HepG2 (cell line): ENCODE results near the gene NUDT9. TPM values are rescaled to one million over a fixed set of nuclear protein-coding genes. Genes with fewer than 3 reads are reported as not detected.

ENCODE experiments used
- ATAC-seq: fragments of 200-7000 bp; cut with Tn5 transposase; 3 replicates; pipeline ENCODE4 v1.9.1; 2020; ENCODE audit warnings: mild to moderate bottlenecking, moderate library complexity
- BruUV-seq: library from RNA; stranded (reverse); fragments of 400-500 nt; replicated peaks from 2 replicates; lab custom pipeline; 2021; lab: Mats Ljungman, UMichigan
- CTCF ChIA-PET: fragments of 300-600 bp; formaldehyde crosslinking; extraction: SDS; loops from one replicate; lab custom pipeline; 2021; ENCODE audit warnings: low total read pairs, inconsistent platforms, low intra/inter-chr PET ratio; lab: Yijun Ruan, JAX
- POLR2A ChIA-PET: fragments of 350-600 bp; sonication (Branson Sonifier 250); formaldehyde crosslinking; loops from one replicate; lab custom pipeline; 2020; ENCODE audit warnings: antibody characterized with exemption, inconsistent platforms; lab: Yijun Ruan, JAX
- DNase-seq: peaks from one replicate; pipeline ENCODE4 v3.0.0-alpha.2; 2015; ENCODE audit warnings: low spot score
- FAIRE-seq: peaks from 3 replicates; lab custom pipeline; 2011; peaks lifted over from hg19 to GRCh38; lab: Jason Lieb, UNC
- H2AFZ ChIP-seq: one replicate; pipeline ENCODE4 v1.6.1; 2011; ENCODE audit warnings: low read length, inconsistent platforms
- H3K27ac ChIP-seq: fragments of 300-600 bp; 3 replicates; pipeline ENCODE4 v1.8.0; 2011; ENCODE audit warnings: mixed run types, mild to moderate bottlenecking, mixed read lengths, low read length, inconsistent platforms; ENCODE audit not compliant: insufficient read depth; ENCODE audit errors: extremely low read length
- H3K27me3 ChIP-seq, 2 experiments: fragments of 200-600 bp in 1 of 2; 2 replicates in 1 of 2; 3 replicates in 1 of 2; pipeline versions ENCODE4 v1.6.0 to v1.8.0; 2011; ENCODE audit warnings: low read length in 2 of 2, mild to moderate bottlenecking in 2 of 2, moderate library complexity in 2 of 2, inconsistent platforms in 1 of 2; ENCODE audit not compliant: insufficient read depth in 2 of 2, control insufficient read depth in 1 of 2
- H3K36me3 ChIP-seq, 2 experiments: fragments of 200-600 bp in 1 of 2; replicated peaks in 1 of 2; 2 replicates in 1 of 2; 3 replicates in 1 of 2; pipeline versions ENCODE4 v1.5.1 to v1.8.0; 2011; ENCODE audit warnings: low read length in 2 of 2, inconsistent platforms in 1 of 2; ENCODE audit not compliant: insufficient read depth in 2 of 2, control insufficient read depth in 1 of 2
- H3K4me1 ChIP-seq: 2 replicates; pipeline ENCODE4 v1.5.1; 2012; ENCODE audit warnings: low read length, inconsistent platforms; ENCODE audit not compliant: insufficient read depth
- H3K4me2 ChIP-seq: 2 replicates; pipeline ENCODE4 v1.6.0; 2011; ENCODE audit warnings: low read depth, low read length, inconsistent platforms
- H3K4me3 ChIP-seq, 3 experiments: fragments of 200-600 bp in 1 of 3; sonication (generic), shearing (Covaris generic) in 1 of 3; replicated peaks in 1 of 3; 2 replicates each; pipeline ENCODE4 v1.5.1; 2011 to 2016; ENCODE audit warnings: low read length in 3 of 3, inconsistent platforms in 2 of 3, low read depth in 2 of 3, mild to moderate bottlenecking in 2 of 3, control low read depth in 1 of 3, mixed read lengths in 1 of 3; ENCODE audit not compliant: insufficient read depth in 1 of 3
- H3K79me2 ChIP-seq: one replicate; pipeline ENCODE4 v1.6.1; 2011; ENCODE audit warnings: low read length, inconsistent platforms; ENCODE audit not compliant: insufficient read depth
- H3K9ac ChIP-seq: 2 replicates; pipeline ENCODE4 v1.6.0; 2011; ENCODE audit warnings: mild to moderate bottlenecking, low read depth, low read length, inconsistent platforms; ENCODE audit not compliant: insufficient read depth
- H3K9me3 ChIP-seq: 2 replicates; pipeline ENCODE4 v1.5.1; 2012; ENCODE audit warnings: mild to moderate bottlenecking, low read length
- H4K20me1 ChIP-seq: 2 replicates; pipeline ENCODE4 v1.6.0; 2011; ENCODE audit warnings: inconsistent platforms, mild to moderate bottlenecking, low read length, moderate library complexity; ENCODE audit not compliant: insufficient read depth
- ERF ChIP-seq: IDR thresholded peaks from 2 replicates; pipeline ENCODE4 v1.6.1; 2018; ENCODE audit warnings: missing biosample characterization, missing genetic modification reagents
- FOXK1 ChIP-seq: sonication (generic); formaldehyde crosslinking; IDR thresholded peaks from 2 replicates; pipeline ENCODE4 v1.4.0; 2020; ENCODE audit warnings: low read depth, missing genetic modification reagents, borderline replicate concordance
- GATAD2A ChIP-seq: IDR thresholded peaks from 2 replicates; pipeline ENCODE4 v1.6.1; 2016
- GFI1 ChIP-seq: sonication (generic); formaldehyde crosslinking; IDR thresholded peaks from 2 replicates; pipeline ENCODE4 v1.5.0; 2020; ENCODE audit warnings: missing genetic modification reagents, mild to moderate bottlenecking, borderline replicate concordance
- HMG20B ChIP-seq: conservative IDR thresholded peaks from 2 replicates; pipeline ENCODE4 v1.6.1; 2016; ENCODE audit warnings: missing genetic modification reagents, missing compliant biosample characterization
- HNRNPL ChIP-seq: fragments of 200-400 bp; formaldehyde crosslinking; IDR thresholded peaks from 2 replicates; pipeline ENCODE4 v1.6.1; 2017; ENCODE audit warnings: mild to moderate bottlenecking, low read depth, low read length
- KAT8 ChIP-seq: IDR thresholded peaks from 2 replicates; pipeline ENCODE4 v1.6.1; 2016; ENCODE audit warnings: missing genetic modification reagents, missing compliant biosample characterization
- MED1 ChIP-seq: sonication (generic); formaldehyde crosslinking; IDR thresholded peaks from 2 replicates; pipeline ENCODE4 v1.4.0; 2020; ENCODE audit warnings: missing genetic modification reagents
- NR2F2 ChIP-seq: IDR thresholded peaks from 2 replicates; pipeline ENCODE4 v1.6.1; 2012; ENCODE audit warnings: low read depth, inconsistent platforms, borderline replicate concordance
- NR2F6 ChIP-seq, 2 experiments: IDR thresholded peaks; 2 replicates each; pipeline ENCODE4 v1.6.1; 2016; ENCODE audit warnings: antibody characterized with exemption in 1 of 2, mild to moderate bottlenecking in 1 of 2
- ZIK1 ChIP-seq: sonication (generic); formaldehyde crosslinking; IDR thresholded peaks from 2 replicates; pipeline ENCODE4 v1.5.0; 2020; ENCODE audit warnings: mild to moderate bottlenecking, low read depth, missing genetic modification reagents, borderline replicate concordance
- ZNF124 ChIP-seq: sonication (generic); formaldehyde crosslinking; IDR thresholded peaks from 2 replicates; pipeline ENCODE4 v1.4.0; 2020; ENCODE audit warnings: missing genetic modification reagents
- ZNF264 ChIP-seq: sonication (generic); formaldehyde crosslinking; IDR thresholded peaks from 2 replicates; pipeline ENCODE4 v1.4.0; 2020; ENCODE audit warnings: missing genetic modification reagents
- ZNF547 ChIP-seq: sonication (generic); formaldehyde crosslinking; IDR thresholded peaks from 2 replicates; pipeline ENCODE4 v1.5.1; 2020; ENCODE audit warnings: mild to moderate bottlenecking, missing genetic modification reagents
- WGBS: methylation state at CpG from one replicate; pipeline ENCODE4 v1.1.6; 2017; ENCODE audit warnings: low lambda C conversion rate; 5-methylcytosine and 5-hydroxymethylcytosine counted together
- in situ Hi-C: cut with HindIII; loops from 2 replicates; pipeline ENCODE4 v1.10.0; 2017; ENCODE audit warnings: low pct_unique_long_range_greater_than_20kb; ENCODE audit not compliant: extremely low pct_ligation_motif_present
- intact Hi-C: fragments of 100-400 bp; cut with micrococcal nuclease; formaldehyde crosslinking; loops from one replicate; pipeline ENCODE4 v1.10.0; 2022; ENCODE audit not compliant: unreplicated experiment
- polyA plus RNA-seq, 8 experiments: library from polyadenylated mRNA; depleted of rRNA in 3 of 8; stranded (reverse) in 7 of 8; unstranded in 1 of 8; fragments of >200 nt; fragmentation: Illumina TruSeq in 4 of 8; extraction: Trizol in 4 of 8; gene quantifications; 2 replicates each; pipeline versions ENCODE4 v1.2.1 to v1.2.3, GENCODE V29; 2011 to 2016; ENCODE audit warnings: low read depth in 4 of 8, missing spikeins in 1 of 8, mixed read lengths in 1 of 8; ENCODE audit not compliant: insufficient read depth in 1 of 8
- total RNA-seq, 5 experiments: library from RNA; depleted of rRNA; stranded (reverse); fragments of >200 nt; fragmentation: Illumina TruSeq; extraction: Trizol; gene quantifications; 2 replicates each; pipeline ENCODE4 v1.2.3, GENCODE V29; 2016; ENCODE audit warnings: low read depth in 1 of 5
- TF ChIP-seq, protein P1 (sequence below): sonication (generic); formaldehyde crosslinking; IDR thresholded peaks from 2 replicates; pipeline ENCODE4 v1.4.0; 2020; ENCODE audit warnings: mild to moderate bottlenecking, missing genetic modification reagents, borderline replicate concordance
- TF ChIP-seq, protein P2 (sequence below): sonication (generic); formaldehyde crosslinking; IDR thresholded peaks from 2 replicates; pipeline ENCODE4 v1.4.0; 2020; ENCODE audit warnings: missing genetic modification reagents
- TF ChIP-seq, protein P3 (sequence below): IDR thresholded peaks from 2 replicates; pipeline ENCODE4 v1.6.1; 2016

The NUDT9 gene
- total and polyA plus RNA-seq, 2 of the 13 experiments (the other 11 are each of a cell fraction or from before 2014, with no cell fraction given) = 10.4 to 12.3 TPM

DNA sequence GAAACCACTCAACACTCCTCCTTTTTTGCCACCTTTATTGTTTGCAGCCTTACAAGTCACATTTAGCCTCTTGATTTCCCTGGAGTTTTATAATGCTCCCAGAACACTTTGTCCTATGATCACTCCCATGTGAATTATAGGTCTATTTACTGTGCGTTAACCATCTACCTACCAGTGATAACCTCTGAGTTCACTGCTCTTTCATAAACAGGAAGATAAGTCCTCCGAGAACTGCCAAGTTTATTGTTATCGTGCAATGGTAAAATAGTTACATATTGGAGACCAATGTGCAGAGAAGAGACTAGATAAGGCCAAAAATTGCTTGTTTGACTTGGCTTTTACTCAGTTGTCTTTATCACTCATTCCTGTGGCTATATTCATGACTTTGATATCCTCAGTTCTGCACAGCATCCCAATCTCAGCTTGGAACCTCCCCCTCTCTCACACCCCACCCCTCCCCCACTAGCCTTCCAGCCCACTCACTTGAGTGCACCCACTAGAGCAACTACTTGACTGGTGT lies 12.9 kb upstream of the NUDT9 start:
- POLR2A ChIA-PET = interaction anchor here (1.1 to 3.5 kb wide), 4 partner anchors 10 to 18 kb away, joined by 4 to 21 read pairs (median 6); partner anchors contain the start of genes HSD17B11 and NUDT9
- no peak overlapping the region for H2AFZ ChIP-seq
- DNase-seq = peak; percentile 89
- TF ChIP-seq HNRNPL (no peak), HMG20B (peak; percentile 52; the same call in 1 of the 2 replicates), NR2F6 (IDR thresholded peaks at IDR 0.05) (peak; percentile 95), NR2F6 (CRISPR knock-in tag; IDR thresholded peaks at IDR 0.05) (peak; percentile 94), ZNF264 (CRISPR knock-in tag) (0 out of 2 replicates have a peak, but pooled peaks have one; percentile 27), ERF (CRISPR knock-in tag) (0 out of 2 replicates have a peak, but pooled peaks have one; percentile 43), GATAD2A (CRISPR knock-in tag) (peak; percentile 66; the same call in 1 of the 2 replicates), KAT8 (CRISPR knock-in tag) (0 out of 2 replicates have a peak, but pooled peaks have one; percentile 28), MED1 (CRISPR knock-in tag) (peak; percentile 81), ZNF547 (no peak), ZIK1 (CRISPR knock-in tag) (no peak), ZNF124 (CRISPR knock-in tag) (peak; percentile 79; the same call in 1 of the 2 replicates), FOXK1 (peak; percentile 29; the same call in 1 of the 2 replicates), NR2F2 (peak; percentile 91), GFI1 (CRISPR knock-in tag) (peak; percentile 88)
- TF ChIP-seq, protein P1, sequence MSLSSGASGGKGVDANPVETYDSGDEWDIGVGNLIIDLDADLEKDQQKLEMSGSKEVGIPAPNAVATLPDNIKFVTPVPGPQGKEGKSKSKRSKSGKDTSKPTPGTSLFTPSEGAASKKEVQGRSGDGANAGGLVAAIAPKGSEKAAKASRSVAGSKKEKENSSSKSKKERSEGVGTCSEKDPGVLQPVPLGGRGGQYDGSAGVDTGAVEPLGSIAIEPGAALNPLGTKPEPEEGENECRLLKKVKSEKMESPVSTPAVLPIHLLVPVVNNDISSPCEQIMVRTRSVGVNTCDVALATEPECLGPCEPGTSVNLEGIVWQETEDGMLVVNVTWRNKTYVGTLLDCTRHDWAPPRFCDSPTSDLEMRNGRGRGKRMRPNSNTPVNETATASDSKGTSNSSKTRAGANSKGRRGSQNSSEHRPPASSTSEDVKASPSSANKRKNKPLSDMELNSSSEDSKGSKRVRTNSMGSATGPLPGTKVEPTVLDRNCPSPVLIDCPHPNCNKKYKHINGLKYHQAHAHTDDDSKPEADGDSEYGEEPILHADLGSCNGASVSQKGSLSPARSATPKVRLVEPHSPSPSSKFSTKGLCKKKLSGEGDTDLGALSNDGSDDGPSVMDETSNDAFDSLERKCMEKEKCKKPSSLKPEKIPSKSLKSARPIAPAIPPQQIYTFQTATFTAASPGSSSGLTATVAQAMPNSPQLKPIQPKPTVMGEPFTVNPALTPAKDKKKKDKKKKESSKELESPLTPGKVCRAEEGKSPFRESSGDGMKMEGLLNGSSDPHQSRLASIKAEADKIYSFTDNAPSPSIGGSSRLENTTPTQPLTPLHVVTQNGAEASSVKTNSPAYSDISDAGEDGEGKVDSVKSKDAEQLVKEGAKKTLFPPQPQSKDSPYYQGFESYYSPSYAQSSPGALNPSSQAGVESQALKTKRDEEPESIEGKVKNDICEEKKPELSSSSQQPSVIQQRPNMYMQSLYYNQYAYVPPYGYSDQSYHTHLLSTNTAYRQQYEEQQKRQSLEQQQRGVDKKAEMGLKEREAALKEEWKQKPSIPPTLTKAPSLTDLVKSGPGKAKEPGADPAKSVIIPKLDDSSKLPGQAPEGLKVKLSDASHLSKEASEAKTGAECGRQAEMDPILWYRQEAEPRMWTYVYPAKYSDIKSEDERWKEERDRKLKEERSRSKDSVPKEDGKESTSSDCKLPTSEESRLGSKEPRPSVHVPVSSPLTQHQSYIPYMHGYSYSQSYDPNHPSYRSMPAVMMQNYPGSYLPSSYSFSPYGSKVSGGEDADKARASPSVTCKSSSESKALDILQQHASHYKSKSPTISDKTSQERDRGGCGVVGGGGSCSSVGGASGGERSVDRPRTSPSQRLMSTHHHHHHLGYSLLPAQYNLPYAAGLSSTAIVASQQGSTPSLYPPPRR (CRISPR knock-in tag) = peak; percentile 92
- TF ChIP-seq, protein P2, sequence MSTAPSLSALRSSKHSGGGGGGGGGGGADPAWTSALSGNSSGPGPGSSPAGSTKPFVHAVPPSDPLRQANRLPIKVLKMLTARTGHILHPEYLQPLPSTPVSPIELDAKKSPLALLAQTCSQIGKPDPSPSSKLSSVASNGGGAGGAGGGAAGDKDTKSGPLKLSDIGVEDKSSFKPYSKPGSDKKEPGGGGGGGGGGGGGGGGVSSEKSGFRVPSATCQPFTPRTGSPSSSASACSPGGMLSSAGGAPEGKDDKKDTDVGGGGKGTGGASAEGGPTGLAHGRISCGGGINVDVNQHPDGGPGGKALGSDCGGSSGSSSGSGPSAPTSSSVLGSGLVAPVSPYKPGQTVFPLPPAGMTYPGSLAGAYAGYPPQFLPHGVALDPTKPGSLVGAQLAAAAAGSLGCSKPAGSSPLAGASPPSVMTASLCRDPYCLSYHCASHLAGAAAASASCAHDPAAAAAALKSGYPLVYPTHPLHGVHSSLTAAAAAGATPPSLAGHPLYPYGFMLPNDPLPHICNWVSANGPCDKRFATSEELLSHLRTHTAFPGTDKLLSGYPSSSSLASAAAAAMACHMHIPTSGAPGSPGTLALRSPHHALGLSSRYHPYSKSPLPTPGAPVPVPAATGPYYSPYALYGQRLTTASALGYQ (CRISPR knock-in tag) = peak; percentile 86
- TF ChIP-seq, protein P3, sequence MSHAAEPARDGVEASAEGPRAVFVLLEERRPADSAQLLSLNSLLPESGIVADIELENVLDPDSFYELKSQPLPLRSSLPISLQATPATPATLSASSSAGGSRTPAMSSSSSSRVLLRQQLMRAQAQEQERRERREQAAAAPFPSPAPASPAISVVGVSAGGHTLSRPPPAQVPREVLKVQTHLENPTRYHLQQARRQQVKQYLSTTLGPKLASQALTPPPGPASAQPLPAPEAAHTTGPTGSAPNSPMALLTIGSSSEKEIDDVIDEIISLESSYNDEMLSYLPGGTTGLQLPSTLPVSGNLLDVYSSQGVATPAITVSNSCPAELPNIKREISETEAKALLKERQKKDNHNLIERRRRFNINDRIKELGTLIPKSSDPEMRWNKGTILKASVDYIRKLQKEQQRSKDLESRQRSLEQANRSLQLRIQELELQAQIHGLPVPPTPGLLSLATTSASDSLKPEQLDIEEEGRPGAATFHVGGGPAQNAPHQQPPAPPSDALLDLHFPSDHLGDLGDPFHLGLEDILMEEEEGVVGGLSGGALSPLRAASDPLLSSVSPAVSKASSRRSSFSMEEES = peak; percentile 56; the same call in 1 of the 2 replicates

More for the DNA sequence above, 12.9 kb upstream of the NUDT9 start:
- CTCF ChIA-PET = no interaction called here
- Histone ChIP-seq H3K79me2 (no peaks in the 10 kb centered on the region), H3K4me2 (peak overlapping the region; percentile 66), H3K27ac (peak overlapping the region; percentile 33), H3K9me3 (no peaks in the 10 kb centered on the region), H3K4me3 (peak overlapping the region; percentile 5 to 19 (median 7); a peak in 4 of 6 replicates), H3K4me1 (peaks cover 40% of the 10 kb centered on the region), H3K27me3 (no peaks in the 10 kb centered on the region), H3K9ac (no peak overlapping the region), H4K20me1 (no peaks in the 10 kb centered on the region), H3K36me3 (no peaks in the 10 kb centered on the region)
- peak; percentile 89 for FAIRE-seq
- no TSS peak for BruUV-seq
- in situ Hi-C loops (no loop called here), intact Hi-C loops (loop anchor here (1.0 kb wide), 2 partner anchors 10 to 18 kb away; partner anchors contain the start of gene HSD17B11)
- peak; percentile 92 for ATAC-seq
- 4% methylated on average over 3 of the region's 3 CpGs for WGBS
